HepG2 (cell line): ENCODE results near the gene ARHGAP10. TPM values are rescaled to one million over a fixed set of nuclear protein-coding genes. Genes with fewer than 3 reads are reported as not detected.

Source experiments
- ATAC-seq: fragments of 200-7000 bp; cut with Tn5 transposase; 3 replicates; pipeline ENCODE4 v1.9.1; 2020; ENCODE audit warnings: mild to moderate bottlenecking, moderate library complexity
- BruUV-seq: library from RNA; stranded (reverse); fragments of 400-500 nt; replicated peaks from 2 replicates; lab custom pipeline; 2021; lab: Mats Ljungman, UMichigan
- CTCF ChIA-PET: fragments of 300-600 bp; formaldehyde crosslinking; extraction: SDS; loops from one replicate; lab custom pipeline; 2021; ENCODE audit warnings: low total read pairs, inconsistent platforms, low intra/inter-chr PET ratio; lab: Yijun Ruan, JAX
- POLR2A ChIA-PET: fragments of 350-600 bp; sonication (Branson Sonifier 250); formaldehyde crosslinking; loops from one replicate; lab custom pipeline; 2020; ENCODE audit warnings: antibody characterized with exemption, inconsistent platforms; lab: Yijun Ruan, JAX
- DNase-seq: peaks from one replicate; pipeline ENCODE4 v3.0.0-alpha.2; 2015; ENCODE audit warnings: low spot score
- FAIRE-seq: peaks from 3 replicates; lab custom pipeline; 2011; peaks lifted over from hg19 to GRCh38; lab: Jason Lieb, UNC
- H2AFZ ChIP-seq: one replicate; pipeline ENCODE4 v1.6.1; 2011; ENCODE audit warnings: low read length, inconsistent platforms
- H3K27ac ChIP-seq: fragments of 300-600 bp; 3 replicates; pipeline ENCODE4 v1.8.0; 2011; ENCODE audit warnings: mixed run types, mild to moderate bottlenecking, mixed read lengths, low read length, inconsistent platforms; ENCODE audit not compliant: insufficient read depth; ENCODE audit errors: extremely low read length
- H3K27me3 ChIP-seq, 2 experiments: fragments of 200-600 bp in 1 of 2; 2 replicates in 1 of 2; 3 replicates in 1 of 2; pipeline versions ENCODE4 v1.6.0 to v1.8.0; 2011; ENCODE audit warnings: low read length in 2 of 2, mild to moderate bottlenecking in 2 of 2, moderate library complexity in 2 of 2, inconsistent platforms in 1 of 2; ENCODE audit not compliant: insufficient read depth in 2 of 2, control insufficient read depth in 1 of 2
- H3K36me3 ChIP-seq, 2 experiments: fragments of 200-600 bp in 1 of 2; replicated peaks in 1 of 2; 2 replicates in 1 of 2; 3 replicates in 1 of 2; pipeline versions ENCODE4 v1.5.1 to v1.8.0; 2011; ENCODE audit warnings: low read length in 2 of 2, inconsistent platforms in 1 of 2; ENCODE audit not compliant: insufficient read depth in 2 of 2, control insufficient read depth in 1 of 2
- H3K4me1 ChIP-seq: 2 replicates; pipeline ENCODE4 v1.5.1; 2012; ENCODE audit warnings: low read length, inconsistent platforms; ENCODE audit not compliant: insufficient read depth
- H3K4me2 ChIP-seq: 2 replicates; pipeline ENCODE4 v1.6.0; 2011; ENCODE audit warnings: low read depth, low read length, inconsistent platforms
- H3K4me3 ChIP-seq, 3 experiments: fragments of 200-600 bp in 1 of 3; sonication (generic), shearing (Covaris generic) in 1 of 3; replicated peaks in 1 of 3; 2 replicates each; pipeline ENCODE4 v1.5.1; 2011 to 2016; ENCODE audit warnings: low read length in 3 of 3, inconsistent platforms in 2 of 3, low read depth in 2 of 3, mild to moderate bottlenecking in 2 of 3, control low read depth in 1 of 3, mixed read lengths in 1 of 3; ENCODE audit not compliant: insufficient read depth in 1 of 3
- H3K79me2 ChIP-seq: one replicate; pipeline ENCODE4 v1.6.1; 2011; ENCODE audit warnings: low read length, inconsistent platforms; ENCODE audit not compliant: insufficient read depth
- H3K9ac ChIP-seq: 2 replicates; pipeline ENCODE4 v1.6.0; 2011; ENCODE audit warnings: mild to moderate bottlenecking, low read depth, low read length, inconsistent platforms; ENCODE audit not compliant: insufficient read depth
- H3K9me3 ChIP-seq: 2 replicates; pipeline ENCODE4 v1.5.1; 2012; ENCODE audit warnings: mild to moderate bottlenecking, low read length
- H4K20me1 ChIP-seq: 2 replicates; pipeline ENCODE4 v1.6.0; 2011; ENCODE audit warnings: inconsistent platforms, mild to moderate bottlenecking, low read length, moderate library complexity; ENCODE audit not compliant: insufficient read depth
- ASH2L ChIP-seq: fragments of 300-600, 200-600 bp; sonication (generic); IDR thresholded peaks from 2 replicates; pipeline ENCODE4 v1.7.0; 2017; ENCODE audit warnings: low read depth, mild to moderate bottlenecking, moderate library complexity, mixed read lengths, low read length; ENCODE audit not compliant: insufficient read length
- ATAD3A ChIP-seq: sonication (generic); formaldehyde crosslinking; IDR thresholded peaks from 2 replicates; pipeline ENCODE4 v1.4.0; 2020; ENCODE audit warnings: missing genetic modification reagents
- IKZF4 ChIP-seq: sonication (generic); formaldehyde crosslinking; IDR thresholded peaks from 2 replicates; pipeline ENCODE4 v1.5.1; 2020; ENCODE audit warnings: borderline replicate concordance, mild to moderate bottlenecking, low read depth, missing genetic modification reagents; ENCODE audit errors: not compliant biosample characterization
- JUND ChIP-seq: sonication (generic); formaldehyde crosslinking; IDR thresholded peaks from 2 replicates; pipeline ENCODE4 v1.8.0; 2022; ENCODE audit warnings: mild to moderate bottlenecking, missing genetic modification reagents
- KAT2B ChIP-seq: fragments of 150-350 bp; IDR thresholded peaks from 2 replicates; pipeline ENCODE4 v1.6.1; 2014; ENCODE audit warnings: low read depth, low read length, borderline replicate concordance
- RFX3 ChIP-seq: IDR thresholded peaks from 2 replicates; pipeline ENCODE4 v1.6.1; 2016; ENCODE audit warnings: missing biosample characterization, missing genetic modification reagents
- RXRB ChIP-seq: IDR thresholded peaks from 2 replicates; pipeline ENCODE4 v1.6.1; 2016; ENCODE audit warnings: borderline replicate concordance, missing genetic modification reagents, missing compliant biosample characterization
- SNAPC5 ChIP-seq: sonication (generic); formaldehyde crosslinking; IDR thresholded peaks from 2 replicates; pipeline ENCODE4 v1.8.1; 2023; ENCODE audit warnings: mild to moderate bottlenecking, missing genetic modification reagents, borderline replicate concordance
- TCF12 ChIP-seq, 2 experiments: fragments of 450-650 bp in 1 of 2; sonication (generic) in 1 of 2; formaldehyde crosslinking in 1 of 2; IDR thresholded peaks; 2 replicates each; pipeline versions ENCODE4 v1.6.1 to v1.8.0; 2017 to 2022; ENCODE audit warnings: antibody characterized with exemption in 1 of 2, mild to moderate bottlenecking in 1 of 2, missing genetic modification reagents in 1 of 2, moderate library complexity in 1 of 2
- ZBTB7B ChIP-seq: sonication (generic); formaldehyde crosslinking; IDR thresholded peaks from 2 replicates; pipeline ENCODE4 v1.4.0; 2020; ENCODE audit warnings: missing genetic modification reagents
- ZKSCAN1 ChIP-seq: fragments of 150-350 bp; IDR thresholded peaks from 2 replicates; pipeline ENCODE4 v1.6.1; 2014; ENCODE audit warnings: low read length
- ZNF24 ChIP-seq: fragments of 450-650 bp; IDR thresholded peaks from 2 replicates; pipeline ENCODE4 v1.6.1; 2017; ENCODE audit warnings: antibody characterized with exemption, mild to moderate bottlenecking
- ZNF281 ChIP-seq: sonication (generic); formaldehyde crosslinking; IDR thresholded peaks from 2 replicates; pipeline ENCODE4 v1.4.0; 2020; ENCODE audit warnings: missing genetic modification reagents, borderline replicate concordance
- ZNF296 ChIP-seq: sonication (generic); formaldehyde crosslinking; conservative IDR thresholded peaks from 2 replicates; pipeline ENCODE4 v1.5.0; 2020; ENCODE audit warnings: mild to moderate bottlenecking, missing genetic modification reagents
- ZNF574 ChIP-seq: sonication (generic); formaldehyde crosslinking; IDR thresholded peaks from 2 replicates; pipeline ENCODE4 v1.4.0; 2020; ENCODE audit warnings: missing genetic modification reagents
- ZNF598 ChIP-seq: sonication (generic); formaldehyde crosslinking; IDR thresholded peaks from 2 replicates; pipeline ENCODE4 v1.5.1; 2020; ENCODE audit warnings: mild to moderate bottlenecking, missing genetic modification reagents, borderline replicate concordance
- ZNF784 ChIP-seq: sonication (generic); formaldehyde crosslinking; IDR thresholded peaks from 2 replicates; pipeline ENCODE4 v1.5.1; 2020; ENCODE audit warnings: missing genetic modification reagents, mild to moderate bottlenecking, borderline replicate concordance
- WGBS: methylation state at CpG from one replicate; pipeline ENCODE4 v1.1.6; 2017; ENCODE audit warnings: low lambda C conversion rate; 5-methylcytosine and 5-hydroxymethylcytosine counted together
- in situ Hi-C: cut with HindIII; loops from 2 replicates; pipeline ENCODE4 v1.10.0; 2017; ENCODE audit warnings: low pct_unique_long_range_greater_than_20kb; ENCODE audit not compliant: extremely low pct_ligation_motif_present
- intact Hi-C: fragments of 100-400 bp; cut with micrococcal nuclease; formaldehyde crosslinking; loops from one replicate; pipeline ENCODE4 v1.10.0; 2022; ENCODE audit not compliant: unreplicated experiment
- polyA plus RNA-seq, 8 experiments: library from polyadenylated mRNA; depleted of rRNA in 3 of 8; stranded (reverse) in 7 of 8; unstranded in 1 of 8; fragments of >200 nt; fragmentation: Illumina TruSeq in 4 of 8; extraction: Trizol in 4 of 8; gene quantifications; 2 replicates each; pipeline versions ENCODE4 v1.2.1 to v1.2.3, GENCODE V29; 2011 to 2016; ENCODE audit warnings: low read depth in 4 of 8, missing spikeins in 1 of 8, mixed read lengths in 1 of 8; ENCODE audit not compliant: insufficient read depth in 1 of 8
- total RNA-seq, 5 experiments: library from RNA; depleted of rRNA; stranded (reverse); fragments of >200 nt; fragmentation: Illumina TruSeq; extraction: Trizol; gene quantifications; 2 replicates each; pipeline ENCODE4 v1.2.3, GENCODE V29; 2016; ENCODE audit warnings: low read depth in 1 of 5

ARHGAP10 gene
- total and polyA plus RNA-seq, 2 of the 13 experiments (the other 11 are each of a cell fraction or from before 2014, with no cell fraction given) = 0.45 to 1.6 TPM

- Histone ChIP-seq H3K27ac (no peak overlapping the region), H3K9me3 (no peaks in the 10 kb centered on the region), H3K4me3 (no peak overlapping the region), H3K4me2 (no peak overlapping the region), H3K4me1 (no peaks in the 10 kb centered on the region), H3K79me2 (no peaks in the 10 kb centered on the region), H3K36me3 (no peaks in the 10 kb centered on the region), H3K27me3 (no peaks in the 10 kb centered on the region), H2AFZ (no peak overlapping the region), H3K9ac (no peak overlapping the region), H4K20me1 (no peaks in the 10 kb centered on the region)
- FAIRE-seq (no peak), ATAC-seq (no peak), DNase-seq (no peak)
- in situ Hi-C loops (no loop called here), intact Hi-C loops (no loop called here)
- WGBS = 47% methylated on average over 11 of the region's 17 CpGs
- ChIA-PET POLR2A (no interaction called here), CTCF (no interaction called here)
- BruUV-seq = no TSS peak
- no peak for TF ChIP-seq SNAPC5 (CRISPR knock-in tag)
- no peak for TF ChIP-seq ZKSCAN1
- TF ChIP-seq JUND (CRISPR knock-in tag) = no peak
- TF ChIP-seq ZNF281 = no peak
- TF ChIP-seq ZNF574 (CRISPR knock-in tag) = no peak
- TF ChIP-seq ZNF598 (CRISPR knock-in tag) = no peak
- no peak for TF ChIP-seq ZNF784 (CRISPR knock-in tag)
- TF ChIP-seq RXRB (CRISPR knock-in tag) = no peak
- TF ChIP-seq TCF12 (IDR thresholded peaks at IDR 0.05) = no peak
- TF ChIP-seq TCF12 (CRISPR knock-in tag; IDR thresholded peaks at IDR 0.05) = no peak
- TF ChIP-seq IKZF4 (CRISPR knock-in tag) = no peak
- TF ChIP-seq ZNF296 (CRISPR knock-in tag) = no peak
- no peak for TF ChIP-seq ATAD3A (CRISPR knock-in tag)
- no peak for TF ChIP-seq KAT2B
- TF ChIP-seq RFX3 = no peak
- TF ChIP-seq ZBTB7B (CRISPR knock-in tag) = no peak
- TF ChIP-seq ASH2L = no peak
- no peak for TF ChIP-seq ZNF24
Measured at GRCh38 chr4:148090503-148091476, 358.9 kb downstream of the ARHGAP10 start.
